Suppressor macrophage treated with lipopolysaccharide for 4 hours (primary cell): Measurements from ENCODE around the gene GKAP1.
A peak's percentile ranks its signal among the peaks of the same experiment; 100 is the strongest.
"Not testable (repeated sequence)": the region's sequence is repeated elsewhere in the genome, so short reads cannot be mapped to it uniquely, and the experiment has no call there.

Source experiments
- DNase-seq: peaks from one replicate; pipeline ENCODE4 v3.0.0-alpha.2; 2020

The GKAP1 gene

GRCh38 chr9:83817356-83818278 is at the start of gene GKAP1:
TSS of gene GKAP1 (minus strand) at chr9:83817769. CDS start at chr9:83806517, 11,252 bp downstream.
- DNase-seq = peak; percentile 59

GRCh38 chr9:83849895-83850294 is 32.3 kb upstream of the GKAP1 start:
- DNase-seq = not testable (repeated sequence)

GRCh38 chr9:83837070-83837643 is 19.6 kb upstream of the GKAP1 start:
- not testable (repeated sequence) for DNase-seq

GRCh38 chr9:83830426-83831071 is 13.0 kb upstream of the GKAP1 start:
- DNase-seq = not testable (repeated sequence)

GRCh38 chr9:83824986-83825623 is 7.5 kb upstream of the GKAP1 start:
- DNase-seq = not testable (repeated sequence)

- not testable (repeated sequence) for DNase-seq
These were observed 586 bp downstream of the GKAP1 start for GRCh38 chr9:83817011-83817355.

GRCh38 chr9:83815120-83815519 is 2.4 kb downstream of the GKAP1 start:
- not testable (repeated sequence) for DNase-seq

GRCh38 chr9:83809213-83809612 is 8.4 kb downstream of the GKAP1 start:
- DNase-seq = not testable (repeated sequence)

GRCh38 chr9:83804454-83804853 is 13.1 kb downstream of the GKAP1 start:
- not testable (repeated sequence) for DNase-seq

GRCh38 chr9:83803941-83804340 is 13.6 kb downstream of the GKAP1 start:
- DNase-seq = not testable (repeated sequence)

GRCh38 chr9:83800236-83801033 is 17.1 kb downstream of the GKAP1 start:
- DNase-seq = no peak

GRCh38 chr9:83794051-83794450 is 23.5 kb downstream of the GKAP1 start:
- no peak for DNase-seq

- DNase-seq = peak; percentile 5
These were observed 24.8 kb downstream of the GKAP1 start for GRCh38 chr9:83792746-83793145.

GRCh38 chr9:83778164-83778563 is 39.4 kb downstream of the GKAP1 start:
- no peak for DNase-seq

- no peak for DNase-seq
These were observed 41.6 kb downstream of the GKAP1 start for GRCh38 chr9:83775932-83776331.

GRCh38 chr9:83772860-83773259 is 44.7 kb downstream of the GKAP1 start:
- DNase-seq = no peak

GRCh38 chr9:83765376-83765775 is 52.2 kb downstream of the GKAP1 start:
- no peak for DNase-seq

- DNase-seq = no peak
These were observed 63.1 kb downstream of the GKAP1 start for GRCh38 chr9:83754383-83754977.

- no peak for DNase-seq
These were observed 67.9 kb downstream of the GKAP1 start for GRCh38 chr9:83749706-83750105.

- no peak for DNase-seq
These were observed 73.4 kb downstream of the GKAP1 start for GRCh38 chr9:83744206-83744605.

- DNase-seq = no peak
These were observed 83.8 kb downstream of the GKAP1 start for GRCh38 chr9:83733739-83734138.
